ENCODE results near the gene FADS6. TPM values are rescaled to one million over a fixed set of nuclear protein-coding genes. Genes with fewer than 3 reads are reported as not detected.

Gene FADS6
- total RNA-seq, result not detected
- polyA plus RNA-seq, result under 1 TPM in 1 of 3 donors, not detected in 2; 0.01 TPM
- long read RNA-seq, donor 1, result 0 reads
- long read RNA-seq, donor 2, result 0 reads

- 3 to 4% (median 3%) methylated on average over 67 to 86 of the region's 86 CpGs for WGBS, 3 donors
- Histone ChIP-seq H3K4me1 (no peaks in the 10 kb centered on the region), H3K36me3 (ENCODE audit: insufficient read depth in 1 of 2, low read depth in 1 of 2) (no peaks in the 10 kb centered on the region), H3K27me3 (ENCODE audit: insufficient read depth in 3 of 3, low read length in 2 of 3) (peaks cover 0 to 71% (median 20%) of the 10 kb centered on the region in 3 donors), H3K4me3 (peak within 1 kb of the TSS; percentile 47), H3K27ac (no peak within 1 kb of the TSS), H3K9me3 (no peaks in the 10 kb centered on the region)
- intact Hi-C loops (cut with DNase I), result no loop called here
- no peak for TF ChIP-seq CTCF (IDR thresholded peaks at IDR 0.05)
- ATAC-seq, result peak in 2 of 4 donors; percentile 26 to 36
- no peak for DNase-seq
Measured at GRCh38 chr17:74892974-74893911, at the start of gene FADS6. Gene FADS6 (minus strand): TSS chr17:74893633. CDS start chr17:74893595, 38 bp downstream.

- 69 to 72% (median 71%) methylated on average over 16 to 21 of the region's 21 CpGs for WGBS, 3 donors
Measured at GRCh38 chr17:74941128-74941725, 47.8 kb upstream of the FADS6 start.

GRCh38 chr17:74939534-74939933, 46.1 kb upstream of the FADS6 start:
- TF ChIP-seq CTCF (IDR thresholded peaks at IDR 0.05), result no peak
- ATAC-seq (no peak), DNase-seq (no peak)
- WGBS, 3 donors, result 39 to 48% (median 45%) methylated on average over 8 of the region's 8 CpGs
- Histone ChIP-seq H3K4me3 (no peak overlapping the region), H3K27me3 (ENCODE audit: insufficient read depth in 3 of 3, low read length in 2 of 3) (peaks cover 0 to 69% (median 12%) of the 10 kb centered on the region in 3 donors), H3K27ac (no peak overlapping the region), H3K4me1 (no peaks in the 10 kb centered on the region), H3K9me3 (no peaks in the 10 kb centered on the region), H3K36me3 (ENCODE audit: insufficient read depth in 1 of 2, low read depth in 1 of 2) (no peaks in the 10 kb centered on the region)
- intact Hi-C loops (cut with DNase I), result no loop called here

More at GRCh38 chr17:74941128-74941725, 47.8 kb upstream of the FADS6 start:
- Histone ChIP-seq H3K4me3 (no peak overlapping the region), H3K36me3 (ENCODE audit: insufficient read depth in 1 of 2, low read depth in 1 of 2) (no peaks in the 10 kb centered on the region), H3K4me1 (no peaks in the 10 kb centered on the region), H3K27ac (no peak overlapping the region), H3K27me3 (ENCODE audit: insufficient read depth in 3 of 3, low read length in 2 of 3) (peaks cover 0 to 67% (median 5%) of the 10 kb centered on the region in 3 donors), H3K9me3 (no peaks in the 10 kb centered on the region)
- ATAC-seq, result no peak
- intact Hi-C loops (cut with DNase I), result no loop called here
- TF ChIP-seq CTCF (IDR thresholded peaks at IDR 0.05), result no peak
- no peak for DNase-seq

- Histone ChIP-seq H3K4me3 (no peak overlapping the region), H3K27ac (no peak overlapping the region), H3K9me3 (no peaks in the 10 kb centered on the region), H3K27me3 (ENCODE audit: insufficient read depth in 3 of 3, low read length in 2 of 3) (peaks cover 0 to 70% (median 12%) of the 10 kb centered on the region in 3 donors), H3K4me1 (no peaks in the 10 kb centered on the region), H3K36me3 (ENCODE audit: insufficient read depth in 1 of 2, low read depth in 1 of 2) (no peaks in the 10 kb centered on the region)
- DNase-seq (no peak), ATAC-seq (no peak)
- no peak for TF ChIP-seq CTCF (IDR thresholded peaks at IDR 0.05)
- intact Hi-C loops (cut with DNase I), result no loop called here
- WGBS, 3 donors, result 54 to 67% (median 62%) methylated on average over 8 of the region's 8 CpGs
Measured at GRCh38 chr17:74938194-74938950, 44.9 kb upstream of the FADS6 start.
